HEK293 (cell line): Measurements from ENCODE around the gene VOPP1.

ENCODE experiments used
- CTCF ChIA-PET: fragments of 350-600 bp; formaldehyde crosslinking; extraction: SDS; loops from one replicate; lab custom pipeline; 2021; ENCODE audit warnings: antibody characterized with exemption; lab: Yijun Ruan, JAX
- POLR2A ChIA-PET: fragments of 300-600 bp; formaldehyde crosslinking; extraction: SDS; loops from one replicate; lab custom pipeline; 2020; ENCODE audit warnings: antibody characterized with exemption, inconsistent platforms; lab: Yijun Ruan, JAX
- H3K27ac ChIP-seq: fragments of 200-500 bp; sonication (Bioruptor generic); 2 replicates; pipeline ENCODE4 v1.5.1; 2014; ENCODE audit warnings: low read depth, low read length, control low read depth, inconsistent platforms; ENCODE audit errors: extremely low read depth
- H3K36me3 ChIP-seq, 2 experiments: fragments of 200-500 bp in 1 of 2; sonication (Bioruptor generic) in 1 of 2; 1 replicate in 1 of 2; 2 replicates in 1 of 2; pipeline ENCODE4 v1.5.1; 2014 to 2017; ENCODE audit warnings: inconsistent platforms in 2 of 2, low read length in 2 of 2; ENCODE audit not compliant: control insufficient read depth in 2 of 2, insufficient read depth in 1 of 2
- H3K4me1 ChIP-seq: fragments of 200-500 bp; sonication (Bioruptor generic); 2 replicates; pipeline ENCODE4 v1.5.1; 2014; ENCODE audit warnings: mild to moderate bottlenecking, low read length, inconsistent platforms; ENCODE audit not compliant: control insufficient read depth, insufficient read depth
- H3K4me3 ChIP-seq: 2 replicates; pipeline ENCODE4 v1.5.1; 2011; ENCODE audit warnings: low read depth, mild to moderate bottlenecking, control low read depth, low read length, moderate library complexity
- H3K9me3 ChIP-seq: fragments of 200-500 bp; sonication (Bioruptor generic); 2 replicates; pipeline ENCODE4 v1.5.1; 2014; ENCODE audit warnings: low read depth, low read length, inconsistent platforms; ENCODE audit not compliant: control insufficient read depth, insufficient read depth
- ATF2 ChIP-seq: fragments of 450-650 bp; formaldehyde crosslinking; IDR thresholded peaks from 2 replicates; pipeline ENCODE4 v1.5.1; 2016; ENCODE audit warnings: missing biosample characterization, missing genetic modification characterization, low read depth
- GLI4 ChIP-seq: fragments of 450-650 bp; formaldehyde crosslinking; IDR thresholded peaks from 2 replicates; pipeline ENCODE4 v1.5.1; 2016; ENCODE audit warnings: missing biosample characterization, missing genetic modification characterization
- INSM2 ChIP-seq: fragments of 450-650 bp; formaldehyde crosslinking; IDR thresholded peaks from 2 replicates; pipeline ENCODE4 v1.5.1; 2016; ENCODE audit warnings: missing biosample characterization, missing genetic modification characterization
- REST ChIP-seq: fragments of 450-650 bp; formaldehyde crosslinking; IDR thresholded peaks from 2 replicates; pipeline ENCODE4 v1.5.1; 2016; ENCODE audit warnings: missing biosample characterization, missing genetic modification characterization
- ZBTB10 ChIP-seq: fragments of 450-650 bp; formaldehyde crosslinking; IDR thresholded peaks from 2 replicates; pipeline ENCODE4 v1.5.1; 2016; ENCODE audit warnings: missing biosample characterization, missing genetic modification characterization
- ZBTB26 ChIP-seq: fragments of 450-650 bp; formaldehyde crosslinking; optimal IDR thresholded peaks from 2 replicates; pipeline ENCODE3; 2016; ENCODE audit warnings: missing biosample characterization, mild to moderate bottlenecking, missing genetic modification characterization
- ZBTB48 ChIP-seq: fragments of 450-650 bp; formaldehyde crosslinking; IDR thresholded peaks from 2 replicates; pipeline ENCODE4 v1.5.1; 2016; ENCODE audit warnings: missing biosample characterization, missing genetic modification characterization
- ZFHX2 ChIP-seq: fragments of 450-650 bp; formaldehyde crosslinking; conservative IDR thresholded peaks from 2 replicates; pipeline ENCODE4 v1.5.1; 2016; ENCODE audit warnings: missing biosample characterization, missing genetic modification characterization
- ZNF114 ChIP-seq: fragments of 450-650 bp; formaldehyde crosslinking; IDR thresholded peaks from 2 replicates; pipeline ENCODE4 v1.5.0; 2017; ENCODE audit warnings: missing biosample characterization, missing genetic modification characterization
- ZNF133 ChIP-seq: fragments of 450-650 bp; formaldehyde crosslinking; IDR thresholded peaks from 2 replicates; pipeline ENCODE4 v1.5.1; 2016; ENCODE audit warnings: missing biosample characterization, missing genetic modification characterization
- ZNF184 ChIP-seq: fragments of 450-650 bp; IDR thresholded peaks from 2 replicates; pipeline ENCODE4 v1.5.1; 2018; ENCODE audit warnings: missing biosample characterization, mild to moderate bottlenecking, missing genetic modification characterization
- ZNF248 ChIP-seq: fragments of 450-650 bp; formaldehyde crosslinking; IDR thresholded peaks from 2 replicates; pipeline ENCODE4 v1.5.1; 2017; ENCODE audit warnings: missing biosample characterization, missing genetic modification characterization
- ZNF280D ChIP-seq: fragments of 450-650 bp; formaldehyde crosslinking; IDR thresholded peaks from 2 replicates; pipeline ENCODE4 v1.5.1; 2016; ENCODE audit warnings: missing biosample characterization, missing genetic modification characterization
- ZNF354C ChIP-seq: fragments of 450-650 bp; formaldehyde crosslinking; IDR thresholded peaks from 2 replicates; pipeline ENCODE4 v1.5.1; 2016; ENCODE audit warnings: missing biosample characterization, missing genetic modification characterization, low read depth, borderline replicate concordance
- ZNF600 ChIP-seq: fragments of 450-650 bp; formaldehyde crosslinking; IDR thresholded peaks from 2 replicates; pipeline ENCODE4 v1.5.1; 2016; ENCODE audit warnings: missing biosample characterization, missing genetic modification characterization
- ZNF629 ChIP-seq: fragments of 450-650 bp; formaldehyde crosslinking; IDR thresholded peaks from 2 replicates; pipeline ENCODE4 v1.5.1; 2017; ENCODE audit warnings: missing biosample characterization, missing genetic modification characterization
- ZNF645 ChIP-seq: fragments of 450-650 bp; formaldehyde crosslinking; IDR thresholded peaks from 2 replicates; pipeline ENCODE4; 2016; ENCODE audit warnings: missing biosample characterization, missing genetic modification characterization
- ZNF658 ChIP-seq: fragments of 450-650 bp; formaldehyde crosslinking; IDR thresholded peaks from 2 replicates; pipeline ENCODE4; 2016; ENCODE audit warnings: missing biosample characterization, missing genetic modification characterization
- ZNF785 ChIP-seq: fragments of 450-650 bp; formaldehyde crosslinking; IDR thresholded peaks from 2 replicates; pipeline ENCODE4 v1.5.1; 2016; ENCODE audit warnings: missing biosample characterization, missing genetic modification characterization

Gene VOPP1

GRCh38 chr7:55595511-55595910, 23.2 kb upstream of the VOPP1 start:
- no peaks in the 10 kb centered on the region for H3K4me1 ChIP-seq
- H3K27ac ChIP-seq = no peak overlapping the region
- CTCF ChIA-PET = interaction anchor here (1.0 kb wide), 1 partner anchor 162 kb away, joined by 3 read pairs; no protein-coding TSS in a partner anchor
- no peak for TF ChIP-seq ZNF645 (tag by site-specific recombination)
- no peak for TF ChIP-seq INSM2 (tag by site-specific recombination)
- TF ChIP-seq ZNF184 (tag by site-specific recombination) = no peak
- no peak for TF ChIP-seq ZNF785 (tag by site-specific recombination)
- TF ChIP-seq ATF2 (tag by site-specific recombination) = no peak
- TF ChIP-seq ZNF280D (tag by site-specific recombination) = no peak
- no peak for TF ChIP-seq ZNF354C (tag by site-specific recombination)
- no peak for TF ChIP-seq ZFHX2 (tag by site-specific recombination)
- no peak for TF ChIP-seq ZNF629
- no peak for TF ChIP-seq ZNF133 (tag by site-specific recombination)
- no peak for TF ChIP-seq ZNF114 (tag by site-specific recombination)
- no peak for TF ChIP-seq ZNF248
- no peak for TF ChIP-seq ZBTB10
- no peak for TF ChIP-seq REST
- no peak for TF ChIP-seq ZNF600
- TF ChIP-seq GLI4 (tag by site-specific recombination) = no peak
- TF ChIP-seq ZBTB48 (tag by site-specific recombination) = no peak
- TF ChIP-seq ZNF658 (tag by site-specific recombination) = no peak
- TF ChIP-seq ZBTB26 (tag by site-specific recombination) = no peak
- no peak overlapping the region for H3K4me3 ChIP-seq
- POLR2A ChIA-PET = no interaction called here
- no peaks in the 10 kb centered on the region for H3K9me3 ChIP-seq
- H3K36me3 ChIP-seq = no peaks in the 10 kb centered on the region
